Smooth muscle cell (in vitro differentiated cells): Measurements from ENCODE around the gene GFPT2. TPM values are rescaled to one million over a fixed set of nuclear protein-coding genes. Genes with fewer than 3 reads are reported as not detected.

Experiments
- DNase-seq: peaks from one replicate; lab custom pipeline; 2025; ENCODE audit not compliant: unreplicated experiment; lab: John Stamatoyannopoulos, UW
- H2AFZ ChIP-seq: fragments of 200-600 bp; sonication (generic); 2 replicates; pipeline ENCODE4 v1.6.0; 2016; ENCODE audit warnings: antibody characterized with exemption, low read depth, mild to moderate bottlenecking
- H3F3A ChIP-seq: fragments of 200-600 bp; sonication (generic); 2 replicates; pipeline ENCODE4 v1.6.0; 2017; ENCODE audit warnings: antibody characterized with exemption, low read depth
- H3K27ac ChIP-seq: fragments of 200-600 bp; sonication (generic); 2 replicates; pipeline ENCODE4 v1.5.1; 2016; ENCODE audit warnings: low read depth, mild to moderate bottlenecking
- H3K27me3 ChIP-seq: fragments of 200-600 bp; sonication (generic); 2 replicates; pipeline ENCODE4 v1.6.1; 2016; ENCODE audit warnings: low read depth, mild to moderate bottlenecking
- H3K36me3 ChIP-seq: fragments of 200-600 bp; sonication (generic); 2 replicates; pipeline ENCODE4 v1.5.1; 2016; ENCODE audit warnings: low read depth
- H3K4me1 ChIP-seq: fragments of 200-600 bp; sonication (generic); 2 replicates; pipeline ENCODE4 v1.5.1; 2016; ENCODE audit warnings: low read depth
- H3K4me2 ChIP-seq: fragments of 200-600 bp; sonication (generic); 2 replicates; pipeline ENCODE4 v1.6.0; 2016; ENCODE audit warnings: mild to moderate bottlenecking
- H3K4me3 ChIP-seq: fragments of 200-600 bp; sonication (generic); 2 replicates; pipeline ENCODE4 v1.5.1; 2016; ENCODE audit warnings: mild to moderate bottlenecking
- H3K79me2 ChIP-seq: fragments of 200-600 bp; sonication (generic); 2 replicates; pipeline ENCODE4 v1.6.0; 2016; ENCODE audit warnings: low read depth, mild to moderate bottlenecking
- H3K9ac ChIP-seq: fragments of 200-600 bp; sonication (generic); 2 replicates; pipeline ENCODE4 v1.6.0; 2016; ENCODE audit warnings: low read depth
- H3K9me3 ChIP-seq: fragments of 200-600 bp; sonication (generic); replicated peaks from 2 replicates; pipeline ENCODE4 v1.5.1; 2016; ENCODE audit warnings: low read depth
- H4K20me1 ChIP-seq: fragments of 200-600 bp; sonication (generic); 2 replicates; pipeline ENCODE4 v1.6.0; 2016; ENCODE audit warnings: low read depth
- WGBS: methylation state at CpG from one replicate; pipeline ENCODE4 v1.1.7; 2016; ENCODE audit warnings: low lambda C conversion rate; 5-methylcytosine and 5-hydroxymethylcytosine counted together
- polyA plus RNA-seq: library from polyadenylated mRNA; unstranded; fragments of >200 nt; fragmentation: Nextera tagmentation; extraction: Ambion mirVana; gene quantifications from 2 replicates; pipeline ENCODE4 v1.2.1, GENCODE V29; 2016
- total RNA-seq: library from RNA; depleted of rRNA; stranded (reverse); fragments of >200 nt; gene quantifications from 2 replicates; pipeline ENCODE4 v1.2.3, GENCODE V29; 2014
- TF ChIP-seq, protein P1 (sequence below): fragments of 200-600 bp; sonication (generic); IDR thresholded peaks from 2 replicates; pipeline ENCODE4 v1.5.1; 2017; ENCODE audit warnings: borderline replicate concordance, mild to moderate bottlenecking, antibody characterized with exemption; ENCODE audit not compliant: insufficient read depth, poor library complexity, severe bottlenecking

The GFPT2 gene
- total and polyA plus RNA-seq, 2 experiments from 2014 or later = 137 to 243 TPM

DNA sequence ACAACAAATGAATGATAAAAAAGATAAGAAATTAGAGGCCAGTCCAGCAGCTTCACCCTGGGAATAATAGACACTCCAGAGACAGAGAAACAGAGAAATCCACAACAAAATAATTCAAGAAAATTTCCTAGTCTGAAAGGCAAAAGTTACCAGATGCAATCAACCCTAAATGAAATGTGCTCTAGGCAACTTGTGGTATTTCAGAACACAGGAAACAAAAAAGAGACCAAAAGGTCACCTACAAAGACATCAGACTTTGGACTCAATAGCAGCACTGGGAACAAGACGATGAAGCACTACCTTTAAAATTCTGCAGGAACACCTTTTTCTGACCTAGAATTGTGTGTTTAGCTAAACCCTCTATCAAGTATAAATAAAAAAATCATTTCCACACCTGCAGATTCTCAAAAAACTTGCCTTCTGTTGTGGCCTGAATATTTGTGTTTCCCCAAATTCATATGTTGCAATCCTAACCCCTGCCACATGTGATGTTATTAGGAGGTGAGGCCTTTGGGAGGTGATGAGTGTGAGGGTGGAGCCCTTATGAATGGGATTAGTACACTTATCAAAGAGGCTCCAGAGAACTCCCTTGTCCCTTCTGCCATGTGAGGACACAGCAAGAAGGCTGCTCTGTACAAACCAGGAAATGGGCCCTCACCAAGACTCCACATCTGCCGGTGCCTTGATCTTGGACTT, 55.4 kb downstream of the GFPT2 start:
- Histone ChIP-seq H3K27me3 (no peaks in the 10 kb centered on the region), H2AFZ (no peak overlapping the region), H3K9ac (no peak overlapping the region), H3K79me2 (no peaks in the 10 kb centered on the region), H3K4me1 (no peaks in the 10 kb centered on the region), H3F3A (peaks cover 27% of the 10 kb centered on the region), H3K4me3 (no peak overlapping the region), H3K36me3 (peaks cover 3% of the 10 kb centered on the region), H4K20me1 (no peaks in the 10 kb centered on the region), H3K27ac (peak overlapping the region; percentile 67), H3K9me3 (no peaks in the 10 kb centered on the region), H3K4me2 (no peak overlapping the region)
- TF ChIP-seq, protein P1, sequence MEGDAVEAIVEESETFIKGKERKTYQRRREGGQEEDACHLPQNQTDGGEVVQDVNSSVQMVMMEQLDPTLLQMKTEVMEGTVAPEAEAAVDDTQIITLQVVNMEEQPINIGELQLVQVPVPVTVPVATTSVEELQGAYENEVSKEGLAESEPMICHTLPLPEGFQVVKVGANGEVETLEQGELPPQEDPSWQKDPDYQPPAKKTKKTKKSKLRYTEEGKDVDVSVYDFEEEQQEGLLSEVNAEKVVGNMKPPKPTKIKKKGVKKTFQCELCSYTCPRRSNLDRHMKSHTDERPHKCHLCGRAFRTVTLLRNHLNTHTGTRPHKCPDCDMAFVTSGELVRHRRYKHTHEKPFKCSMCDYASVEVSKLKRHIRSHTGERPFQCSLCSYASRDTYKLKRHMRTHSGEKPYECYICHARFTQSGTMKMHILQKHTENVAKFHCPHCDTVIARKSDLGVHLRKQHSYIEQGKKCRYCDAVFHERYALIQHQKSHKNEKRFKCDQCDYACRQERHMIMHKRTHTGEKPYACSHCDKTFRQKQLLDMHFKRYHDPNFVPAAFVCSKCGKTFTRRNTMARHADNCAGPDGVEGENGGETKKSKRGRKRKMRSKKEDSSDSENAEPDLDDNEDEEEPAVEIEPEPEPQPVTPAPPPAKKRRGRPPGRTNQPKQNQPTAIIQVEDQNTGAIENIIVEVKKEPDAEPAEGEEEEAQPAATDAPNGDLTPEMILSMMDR = no peak
- DNase-seq = no peak
- 82% methylated on average over 2 of the region's 2 CpGs for WGBS

DNA sequence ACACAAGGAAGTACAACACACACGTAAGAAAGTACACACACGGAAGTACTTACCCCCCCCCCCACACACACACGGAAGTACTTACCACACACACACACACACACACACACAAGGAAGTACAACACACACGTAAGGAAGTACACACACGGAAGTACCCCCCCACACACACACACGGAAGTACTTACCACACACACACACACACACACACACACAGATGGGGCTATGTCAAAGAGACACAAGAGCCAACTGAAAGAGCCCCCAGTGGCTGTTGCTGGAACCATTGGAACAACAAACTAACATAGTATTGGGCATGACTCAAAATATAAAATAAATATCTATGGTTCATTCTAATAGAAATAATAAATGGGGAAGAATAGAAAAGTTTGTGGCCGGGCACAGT, 56.4 kb downstream of the GFPT2 start:
- Histone ChIP-seq H3K27ac (no peak overlapping the region), H3K9ac (no peak overlapping the region), H3K4me1 (no peaks in the 10 kb centered on the region), H3K79me2 (no peaks in the 10 kb centered on the region), H3K4me2 (no peak overlapping the region), H4K20me1 (no peaks in the 10 kb centered on the region), H3K27me3 (no peaks in the 10 kb centered on the region), H3F3A (peaks cover 27% of the 10 kb centered on the region), H3K9me3 (no peaks in the 10 kb centered on the region), H3K36me3 (peaks cover 3% of the 10 kb centered on the region), H2AFZ (no peak overlapping the region), H3K4me3 (no peak overlapping the region)
- 65% methylated on average over 3 of the region's 7 CpGs for WGBS
- TF ChIP-seq, protein P1 = no peak
- no peak for DNase-seq

DNA sequence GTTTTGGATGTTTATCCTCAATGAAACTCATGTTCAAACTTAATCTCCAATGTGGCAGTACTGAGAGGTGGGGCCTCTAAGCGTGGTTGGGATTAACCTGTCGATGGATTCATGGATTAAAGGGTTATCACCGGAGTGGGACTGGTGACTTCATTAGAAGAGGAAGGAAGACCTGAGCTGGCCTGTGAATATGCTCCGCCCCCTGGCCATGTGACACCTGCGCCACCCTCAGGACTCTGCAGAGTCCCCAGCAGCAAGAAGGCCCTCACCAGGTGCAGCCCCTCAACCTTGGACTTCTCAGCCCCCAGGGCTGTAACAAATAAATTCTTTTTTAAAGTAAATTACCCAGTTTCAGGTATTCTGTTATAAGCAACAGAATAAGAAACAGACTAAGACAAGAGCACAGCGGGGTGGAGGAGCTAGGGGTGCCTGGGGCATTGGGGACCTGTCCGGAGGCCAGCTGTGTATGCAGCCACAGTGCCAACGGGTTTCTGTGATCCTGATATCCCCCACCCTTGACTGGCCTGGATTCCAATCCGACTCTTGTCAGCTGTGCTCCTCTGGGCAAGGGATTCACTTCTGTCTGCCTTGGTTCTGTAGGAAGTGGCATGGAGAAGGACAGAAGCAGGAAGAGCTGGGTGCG, 58.1 kb downstream of the GFPT2 start:
- Histone ChIP-seq H3K4me3 (no peak overlapping the region), H4K20me1 (peaks cover 10% of the 10 kb centered on the region), H3F3A (peaks cover 13% of the 10 kb centered on the region), H3K27me3 (no peaks in the 10 kb centered on the region), H3K9me3 (no peaks in the 10 kb centered on the region), H3K4me1 (peaks cover 5% of the 10 kb centered on the region), H3K9ac (no peak overlapping the region), H3K36me3 (no peaks in the 10 kb centered on the region), H2AFZ (no peak overlapping the region), H3K79me2 (peaks cover 14% of the 10 kb centered on the region), H3K4me2 (no peak overlapping the region), H3K27ac (no peak overlapping the region)
- WGBS = 89% methylated on average over 10 of the region's 10 CpGs
- TF ChIP-seq, protein P1 = no peak
- DNase-seq = no peak

DNA sequence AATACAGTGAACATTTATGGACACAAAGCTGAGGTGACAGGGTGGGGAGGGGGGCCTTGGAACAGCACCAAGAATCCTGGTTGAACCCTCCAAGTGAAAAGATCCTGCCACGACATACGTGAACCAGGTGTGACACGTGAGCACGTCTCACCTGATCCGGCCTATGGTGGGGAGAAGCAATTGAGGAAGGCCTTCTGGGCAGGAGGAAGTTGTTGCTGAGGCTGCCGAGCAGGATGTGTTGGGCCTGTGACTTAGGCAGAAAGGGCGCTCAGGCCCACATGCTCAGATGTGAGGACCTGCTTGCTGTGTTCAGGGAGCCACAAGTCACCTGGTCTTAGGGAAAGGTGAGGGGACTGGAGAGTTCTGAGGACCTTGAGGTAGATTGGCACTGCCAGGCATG, 58.7 kb downstream of the GFPT2 start:
- WGBS = 98% methylated on average over 7 of the region's 7 CpGs
- H3K9ac ChIP-seq = no peak overlapping the region
- no peaks in the 10 kb centered on the region for H3K27me3 ChIP-seq
- TF ChIP-seq, protein P1 = no peak
- H2AFZ ChIP-seq = no peak overlapping the region
- H4K20me1 ChIP-seq = peaks cover 16% of the 10 kb centered on the region
- H3K4me3 ChIP-seq = no peak overlapping the region
- peaks cover 5% of the 10 kb centered on the region for H3K4me1 ChIP-seq
- no peaks in the 10 kb centered on the region for H3K36me3 ChIP-seq
- H3K79me2 ChIP-seq = peaks cover 20% of the 10 kb centered on the region
- no peaks in the 10 kb centered on the region for H3K9me3 ChIP-seq
- H3F3A ChIP-seq = peaks cover 13% of the 10 kb centered on the region
- no peak overlapping the region for H3K27ac ChIP-seq
- H3K4me2 ChIP-seq = no peak overlapping the region
- DNase-seq = no peak
